GM23248 (cell line): ENCODE results near the gene PCSK4. TPM values are rescaled to one million over a fixed set of nuclear protein-coding genes. Genes with fewer than 3 reads are reported as not detected.

Experiments used
- DNase-seq: peaks from one replicate; pipeline ENCODE4 v3.0.0-alpha.2; 2015
- H2AFZ ChIP-seq: fragments of 200-600 bp; sonication (generic); 2 replicates; pipeline ENCODE4 v1.6.1; 2016; ENCODE audit warnings: antibody characterized with exemption
- H3F3A ChIP-seq: fragments of 200-600 bp; sonication (generic); 2 replicates; pipeline ENCODE4 v1.6.1; 2016; ENCODE audit warnings: mild to moderate bottlenecking, antibody characterized with exemption, mixed run types; ENCODE audit not compliant: insufficient read depth
- H3K27ac ChIP-seq: fragments of 200-600 bp; sonication (generic); 2 replicates; pipeline ENCODE4 v1.5.1; 2016; ENCODE audit warnings: mild to moderate bottlenecking
- H3K27me3 ChIP-seq: fragments of 200-600 bp; sonication (generic); replicated peaks from 2 replicates; pipeline ENCODE4 v1.6.1; 2016; ENCODE audit warnings: mild to moderate bottlenecking; ENCODE audit not compliant: insufficient read depth
- H3K36me3 ChIP-seq: fragments of 200-600 bp; sonication (generic); 2 replicates; pipeline ENCODE4 v1.6.1; 2016; ENCODE audit warnings: low read depth, mild to moderate bottlenecking
- H3K4me1 ChIP-seq: fragments of 200-600 bp; sonication (generic); 2 replicates; pipeline ENCODE4 v1.6.1; 2016; ENCODE audit warnings: mild to moderate bottlenecking; ENCODE audit not compliant: insufficient read depth
- H3K4me2 ChIP-seq: fragments of 200-600 bp; sonication (generic); one replicate; pipeline ENCODE4 v1.6.1; 2016; ENCODE audit warnings: mild to moderate bottlenecking; ENCODE audit not compliant: unreplicated experiment
- H3K4me3 ChIP-seq: fragments of 200-600 bp; sonication (generic); 2 replicates; pipeline ENCODE4 v1.5.1; 2016; ENCODE audit warnings: mild to moderate bottlenecking
- H3K79me2 ChIP-seq: fragments of 200-600 bp; sonication (generic); 2 replicates; pipeline ENCODE4 v1.6.1; 2016; ENCODE audit warnings: mild to moderate bottlenecking; ENCODE audit not compliant: insufficient read depth
- H3K9ac ChIP-seq: fragments of 200-600 bp; sonication (generic); 2 replicates; pipeline ENCODE4 v1.6.1; 2016; ENCODE audit warnings: mild to moderate bottlenecking
- H3K9me2 ChIP-seq: fragments of 200-600 bp; sonication (generic); 2 replicates; pipeline ENCODE4 v1.6.1; 2016; ENCODE audit warnings: mixed run types, mild to moderate bottlenecking, moderate library complexity; ENCODE audit not compliant: insufficient read depth
- H3K9me3 ChIP-seq: fragments of 200-600 bp; sonication (generic); one replicate; pipeline ENCODE4 v1.6.1; 2017; ENCODE audit warnings: low read depth
- H4K20me1 ChIP-seq: fragments of 200-600 bp; sonication (generic); 2 replicates; pipeline ENCODE4 v1.6.0; 2016; ENCODE audit not compliant: insufficient read depth
- EZH2 ChIP-seq: fragments of 200-600 bp; sonication (generic); IDR thresholded peaks from 2 replicates; pipeline ENCODE4 v1.6.1; 2018; ENCODE audit warnings: antibody characterized with exemption, mild to moderate bottlenecking; ENCODE audit not compliant: insufficient read depth, poor library complexity, severe bottlenecking
- EZH2phosphoT487 ChIP-seq: fragments of 200-600 bp; sonication (generic); IDR thresholded peaks from 2 replicates; pipeline ENCODE4 v1.6.1; 2018; ENCODE audit warnings: antibody characterized with exemption, moderate library complexity, mild to moderate bottlenecking, low read depth; ENCODE audit not compliant: insufficient read depth
- WGBS, 2 experiments: methylation state at CpG; one replicate each; pipeline ENCODE4 v1.1.6; 2015 to 2017; ENCODE audit warnings: low lambda C conversion rate in 2 of 2, low coverage in 1 of 2; ENCODE audit errors: missing lambda C conversion rate in 2 of 2; 5-methylcytosine and 5-hydroxymethylcytosine counted together
- in situ Hi-C: fragments of 300-500 bp; cut with MboI; formaldehyde crosslinking; loops from 2 replicates; pipeline ENCODE4 v1.15.0; 2020
- polyA plus RNA-seq: library from polyadenylated mRNA; unstranded; fragments of >200 nt; fragmentation: Nextera tagmentation; extraction: Ambion mirVana; gene quantifications from 2 replicates; pipeline ENCODE4 v1.2.1, GENCODE V29; 2016
- total RNA-seq: library from RNA; depleted of rRNA; stranded (reverse); fragments of >200 nt; shearing (Covaris generic); gene quantifications from 2 replicates; pipeline ENCODE4 v1.2.3, GENCODE V29; 2014

Gene PCSK4
- total and polyA plus RNA-seq, 2 experiments from 2014 or later, result 0.28 to 0.76 TPM

DNA sequence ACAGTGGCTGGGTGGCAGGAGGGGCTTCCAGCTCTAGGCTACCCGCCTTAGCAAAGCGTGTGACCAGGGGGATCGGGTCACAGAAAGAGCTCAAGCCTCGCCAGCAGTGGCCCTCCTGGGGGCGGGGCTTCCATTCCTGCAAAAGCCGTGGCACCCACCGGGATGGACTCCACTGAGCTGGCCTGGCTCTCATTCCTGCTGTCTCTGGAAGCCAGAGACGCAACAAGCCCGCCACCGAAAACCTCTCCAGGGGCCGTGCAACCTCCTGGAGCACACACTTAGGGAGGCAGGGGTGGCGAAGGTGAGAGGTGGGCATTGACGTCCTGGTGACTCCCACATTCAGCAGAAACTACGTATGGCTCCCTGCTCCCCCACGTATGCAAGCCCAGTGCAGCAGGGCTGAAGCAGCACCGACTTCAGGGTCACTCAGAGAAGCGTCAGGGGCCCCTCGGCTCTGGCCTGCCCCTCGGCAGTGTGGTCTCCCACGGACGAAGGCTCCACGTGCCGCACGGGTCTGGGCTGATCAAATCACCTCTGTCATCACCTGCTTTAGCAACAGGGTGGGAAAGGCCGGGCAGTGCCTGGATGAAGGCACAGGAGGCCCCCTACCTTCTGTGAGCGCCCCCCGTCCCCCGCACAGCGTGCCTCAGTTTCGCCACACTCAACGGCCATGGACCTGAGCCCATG lies 14.3 kb downstream of the PCSK4 start:
- WGBS, 2 experiments, result 91 to 92% methylated on average over 26 to 31 of the region's 31 CpGs
- Histone ChIP-seq H3K9ac (no peak overlapping the region), H3K9me2 (no peaks in the 10 kb centered on the region), H3K79me2 (peaks cover 28% of the 10 kb centered on the region), H3K27ac (no peak overlapping the region), H2AFZ (no peak overlapping the region), H3K4me3 (no peak overlapping the region), H3K9me3 (no peaks in the 10 kb centered on the region), H3K27me3 (no peaks in the 10 kb centered on the region; the same call in 1 of the 2 replicates), H4K20me1 (no peaks in the 10 kb centered on the region), H3F3A (no peaks in the 10 kb centered on the region), H3K4me2 (no peak overlapping the region), H3K4me1 (no peaks in the 10 kb centered on the region), H3K36me3 (no peaks in the 10 kb centered on the region)
- DNase-seq, result no peak
- in situ Hi-C loops, result no loop called here
- TF ChIP-seq EZH2 (no peak), EZH2phosphoT487 (no peak)

DNA sequence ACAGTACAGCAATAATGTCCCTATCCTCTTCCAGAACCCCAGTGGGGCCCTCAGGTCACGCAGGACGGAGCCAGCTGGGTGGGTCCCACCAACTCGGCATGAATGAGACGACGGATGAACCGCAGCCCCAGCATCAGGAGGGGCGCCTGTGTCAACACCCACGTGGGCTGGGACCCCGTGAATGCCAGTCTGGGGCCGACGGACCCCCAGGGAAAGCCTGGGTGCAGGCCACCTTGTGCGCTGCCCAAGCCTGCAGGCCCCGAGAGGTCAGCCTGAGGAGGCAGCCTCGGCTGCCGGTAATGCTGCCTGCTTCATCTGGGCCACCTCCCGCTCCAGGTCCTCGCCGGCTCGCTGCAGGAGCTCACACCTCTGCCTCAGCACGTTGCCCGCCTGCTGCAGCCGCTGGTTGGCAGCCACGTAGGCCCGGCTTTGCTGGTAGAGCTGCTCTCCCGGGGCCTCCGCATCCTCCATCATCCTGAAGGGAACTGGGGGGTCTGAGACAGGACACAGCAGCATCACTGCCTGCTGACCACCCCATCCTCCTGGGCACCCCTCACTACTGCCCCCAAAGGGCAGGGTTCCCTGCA lies 15.3 kb downstream of the PCSK4 start:
- in situ Hi-C loops, result no loop called here
- Histone ChIP-seq H3K79me2 (peaks cover 28% of the 10 kb centered on the region), H4K20me1 (no peaks in the 10 kb centered on the region)

DNA sequence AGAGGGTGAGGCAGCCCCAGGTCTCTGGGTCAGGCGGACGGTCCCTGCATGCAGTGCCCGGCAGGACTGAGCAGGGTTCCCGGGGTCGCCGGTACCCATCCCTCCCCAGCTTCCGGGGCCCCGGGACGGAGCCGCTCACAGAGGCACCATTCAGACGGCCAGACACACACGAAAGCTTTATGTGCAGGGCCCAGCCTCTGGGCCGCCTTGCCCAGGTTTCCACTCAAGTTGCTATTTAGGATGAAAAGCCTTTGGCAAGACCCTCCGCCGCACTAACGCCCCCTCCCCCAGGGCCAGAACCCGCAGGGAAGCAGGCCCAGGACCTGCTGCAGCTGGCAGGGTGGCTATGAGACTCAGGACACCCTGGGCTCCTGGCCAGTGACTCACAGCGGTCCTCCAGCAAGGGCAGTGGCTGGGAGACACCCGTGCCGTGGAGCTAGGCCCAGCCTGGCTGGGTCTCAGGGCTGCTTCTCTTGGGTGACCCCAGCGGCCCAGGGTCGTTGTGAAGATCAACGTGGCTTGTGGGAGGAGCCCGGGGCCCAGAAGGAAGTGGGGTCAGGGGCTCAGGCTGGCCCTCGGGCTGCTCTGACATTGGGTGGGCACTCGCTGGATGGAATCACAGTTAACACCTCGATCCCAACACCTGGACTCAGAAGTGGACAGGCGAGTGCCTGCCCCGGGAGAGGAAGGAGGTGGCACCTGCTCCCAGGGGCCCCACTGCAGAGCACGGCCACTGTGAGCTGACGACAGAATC lies 16.0 kb downstream of the PCSK4 start:
- Histone ChIP-seq H3K4me2 (no peak overlapping the region), H3K9me2 (no peaks in the 10 kb centered on the region), H3K4me3 (no peak overlapping the region), H3K4me1 (no peaks in the 10 kb centered on the region), H3K36me3 (no peaks in the 10 kb centered on the region), H2AFZ (no peak overlapping the region), H4K20me1 (no peaks in the 10 kb centered on the region), H3K27me3 (no peaks in the 10 kb centered on the region; the same call in 1 of the 2 replicates), H3K9ac (no peak overlapping the region), H3F3A (no peaks in the 10 kb centered on the region), H3K79me2 (peaks cover 28% of the 10 kb centered on the region), H3K27ac (no peak overlapping the region), H3K9me3 (no peaks in the 10 kb centered on the region)
- TF ChIP-seq EZH2phosphoT487 (no peak), EZH2 (no peak)
- in situ Hi-C loops, result no loop called here
- WGBS, 2 experiments, result 59 to 67% methylated on average over 30 to 31 of the region's 31 CpGs
- DNase-seq, result peak; percentile 69

More for the DNA sequence above, 15.3 kb downstream of the PCSK4 start:
- Histone ChIP-seq H3K27ac (no peak overlapping the region), H3K4me3 (no peak overlapping the region), H3K36me3 (no peaks in the 10 kb centered on the region), H3K9me3 (no peaks in the 10 kb centered on the region), H3K9me2 (no peaks in the 10 kb centered on the region), H3K27me3 (no peaks in the 10 kb centered on the region; the same call in 1 of the 2 replicates), H3K4me1 (no peaks in the 10 kb centered on the region), H3F3A (no peaks in the 10 kb centered on the region), H3K9ac (no peak overlapping the region), H3K4me2 (no peak overlapping the region), H2AFZ (no peak overlapping the region)
- TF ChIP-seq EZH2, result no peak
- TF ChIP-seq EZH2phosphoT487, result no peak
- WGBS, 2 experiments, result 87 to 88% methylated on average over 24 of the region's 26 CpGs
- DNase-seq, result no peak

DNA sequence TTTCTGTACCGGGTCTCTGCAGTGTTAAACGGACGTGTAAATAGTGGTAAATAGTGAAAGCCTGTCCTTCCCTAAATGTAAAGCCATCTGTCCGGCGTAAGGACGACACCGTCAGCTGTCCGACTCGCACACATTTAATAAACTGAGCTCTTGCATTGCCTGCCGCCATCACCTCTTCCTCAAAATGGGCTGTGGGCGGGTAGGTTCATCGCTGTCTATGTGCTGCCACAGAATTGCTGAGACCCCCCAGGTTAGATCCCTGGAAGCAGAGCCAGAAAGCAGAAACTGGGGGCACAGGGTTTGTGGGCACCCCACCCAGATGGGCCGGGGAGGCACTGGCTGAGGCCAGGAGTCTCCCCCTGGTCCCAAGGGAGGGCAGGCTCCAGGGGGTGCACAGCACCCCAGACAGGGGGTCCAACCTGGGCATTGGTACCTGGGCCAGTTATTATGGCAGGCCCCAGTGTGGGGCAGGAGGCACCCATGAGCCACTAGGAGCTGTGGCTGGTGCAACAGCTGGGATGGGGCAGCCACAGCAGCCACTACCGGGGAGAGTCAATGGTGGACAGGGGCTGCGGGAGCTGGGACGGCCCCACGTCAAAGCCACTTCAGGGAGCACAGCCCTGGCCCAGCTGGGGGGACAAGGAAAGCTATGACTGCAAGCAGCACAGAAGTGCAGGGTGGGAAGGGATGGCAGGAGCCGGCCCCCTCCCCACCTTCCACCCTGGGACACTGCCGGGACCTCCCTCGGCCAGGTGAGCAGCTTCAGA lies 16.9 kb downstream of the PCSK4 start:
- no peak overlapping the region for H3K9ac ChIP-seq
- 66 to 68% methylated on average over 20 of the region's 20 CpGs for WGBS, 2 experiments
- H3K27me3 ChIP-seq, result no peaks in the 10 kb centered on the region; the same call in 1 of the 2 replicates
- no peak for DNase-seq
- peaks cover 22% of the 10 kb centered on the region for H3K79me2 ChIP-seq
- no peak for TF ChIP-seq EZH2
- TF ChIP-seq EZH2phosphoT487, result no peak
- H3K36me3 ChIP-seq, result no peaks in the 10 kb centered on the region
- H3F3A ChIP-seq, result no peaks in the 10 kb centered on the region
- no peaks in the 10 kb centered on the region for H3K9me3 ChIP-seq
- no peak overlapping the region for H3K4me2 ChIP-seq
- in situ Hi-C loops, result no loop called here
- no peak overlapping the region for H3K27ac ChIP-seq
- no peak overlapping the region for H3K4me3 ChIP-seq
- H3K4me1 ChIP-seq, result no peaks in the 10 kb centered on the region
- H4K20me1 ChIP-seq, result no peaks in the 10 kb centered on the region
- H3K9me2 ChIP-seq, result no peaks in the 10 kb centered on the region
- H2AFZ ChIP-seq, result no peak overlapping the region
